ENCODE measurements around the gene PRPF40A. TPM values are rescaled to one million over a fixed set of nuclear protein-coding genes. Genes with fewer than 3 reads are reported as not detected.

Gene PRPF40A
- total and polyA plus RNA-seq, 2 donors (not counting 1 experiment from before 2014, with no cell fraction given): 91.7 to 105 TPM

- H3K79me2 ChIP-seq (ENCODE audit: control insufficient read depth, insufficient read depth, low read length): no peaks in the 10 kb centered on the region
- H4K20me1 ChIP-seq (ENCODE audit: control insufficient read depth, extremely low read depth, insufficient read depth, low read length): no peaks in the 10 kb centered on the region
- H3K9me3 ChIP-seq (ENCODE audit: control insufficient read depth, insufficient read depth, low read depth, low read length): no peaks in the 10 kb centered on the region
- peaks cover 8% of the 10 kb centered on the region for H3K4me1 ChIP-seq (ENCODE audit: control insufficient read depth, extremely low read depth, insufficient read depth, low read length)
- no peaks in the 10 kb centered on the region for H3K27me3 ChIP-seq (ENCODE audit: control insufficient read depth, insufficient read depth, low read length)
- H2AFZ ChIP-seq (ENCODE audit: low read length): no peak overlapping the region
- H3K9ac ChIP-seq (ENCODE audit: insufficient read depth, low read length): no peak overlapping the region
- H3K27ac ChIP-seq (ENCODE audit: insufficient read depth, low read length): peak overlapping the region; percentile 74
- no peaks in the 10 kb centered on the region for H3K36me3 ChIP-seq (ENCODE audit: control insufficient read depth, insufficient read depth, low read length)
- peak; percentile 95 to 97 for DNase-seq (ENCODE audit: low read depth in 2 of 2)
- H3K4me3 ChIP-seq (replicated peaks in 1 of 4; ENCODE audit: control extremely low read depth in 1 of 4, insufficient read depth in 1 of 4, low read depth in 3 of 4, low read length in 4 of 4): no peak overlapping the region
- peak overlapping the region; percentile 66 for H3K4me2 ChIP-seq (ENCODE audit: extremely low read depth, insufficient read depth, low read length)
- TF ChIP-seq EZH2 (IDR thresholded peaks at IDR 0.05; ENCODE audit: low read length, missing control alignments) (no peak), CTCF (conservative IDR thresholded peaks at IDR 0.05 in 1 of 2, IDR thresholded peaks at IDR 0.05 in 1 of 2; ENCODE audit: low read depth in 1 of 2, low read length in 2 of 2) (no peak)
Measured at GRCh38 chr2:152762202-152762601, 44.9 kb upstream of the PRPF40A start.

- no peaks in the 10 kb centered on the region for H3K27me3 ChIP-seq (ENCODE audit: control insufficient read depth, insufficient read depth, low read length)
- H3K36me3 ChIP-seq (ENCODE audit: control insufficient read depth, insufficient read depth, low read length): no peaks in the 10 kb centered on the region
- no peak overlapping the region for H3K4me2 ChIP-seq (ENCODE audit: extremely low read depth, insufficient read depth, low read length)
- H4K20me1 ChIP-seq (ENCODE audit: control insufficient read depth, extremely low read depth, insufficient read depth, low read length): no peaks in the 10 kb centered on the region
- no peak overlapping the region for H2AFZ ChIP-seq (ENCODE audit: low read length)
- peaks cover 8% of the 10 kb centered on the region for H3K4me1 ChIP-seq (ENCODE audit: control insufficient read depth, extremely low read depth, insufficient read depth, low read length)
- peak overlapping the region; percentile 36 for H3K27ac ChIP-seq (ENCODE audit: insufficient read depth, low read length)
- TF ChIP-seq EZH2 (IDR thresholded peaks at IDR 0.05; ENCODE audit: low read length, missing control alignments) (no peak), CTCF (conservative IDR thresholded peaks at IDR 0.05 in 1 of 2, IDR thresholded peaks at IDR 0.05 in 1 of 2; ENCODE audit: low read depth in 1 of 2, low read length in 2 of 2) (no peak)
- no peak overlapping the region for H3K9ac ChIP-seq (ENCODE audit: insufficient read depth, low read length)
- H3K9me3 ChIP-seq (ENCODE audit: control insufficient read depth, insufficient read depth, low read depth, low read length): no peaks in the 10 kb centered on the region
- H3K79me2 ChIP-seq (ENCODE audit: control insufficient read depth, insufficient read depth, low read length): no peaks in the 10 kb centered on the region
- DNase-seq (ENCODE audit: low read depth in 2 of 2): peak; percentile 43 to 68
- H3K4me3 ChIP-seq (replicated peaks in 1 of 4; ENCODE audit: control extremely low read depth in 1 of 4, insufficient read depth in 1 of 4, low read depth in 3 of 4, low read length in 4 of 4): no peak overlapping the region
Measured at GRCh38 chr2:152761214-152761613, 44.0 kb upstream of the PRPF40A start.

GRCh38 chr2:152759290-152760072, 42.2 kb upstream of the PRPF40A start:
- Histone ChIP-seq H2AFZ (ENCODE audit: low read length) (no peak overlapping the region), H3K4me1 (ENCODE audit: control insufficient read depth, extremely low read depth, insufficient read depth, low read length) (peaks cover 8% of the 10 kb centered on the region), H3K4me3 (replicated peaks in 1 of 4; ENCODE audit: control extremely low read depth in 1 of 4, insufficient read depth in 1 of 4, low read depth in 3 of 4, low read length in 4 of 4) (no peak overlapping the region), H3K79me2 (ENCODE audit: control insufficient read depth, insufficient read depth, low read length) (no peaks in the 10 kb centered on the region), H3K9ac (ENCODE audit: insufficient read depth, low read length) (no peak overlapping the region), H3K36me3 (ENCODE audit: control insufficient read depth, insufficient read depth, low read length) (no peaks in the 10 kb centered on the region), H3K27ac (ENCODE audit: insufficient read depth, low read length) (no peak overlapping the region), H3K27me3 (ENCODE audit: control insufficient read depth, insufficient read depth, low read length) (no peaks in the 10 kb centered on the region), H4K20me1 (ENCODE audit: control insufficient read depth, extremely low read depth, insufficient read depth, low read length) (no peaks in the 10 kb centered on the region), H3K4me2 (ENCODE audit: extremely low read depth, insufficient read depth, low read length) (no peak overlapping the region), H3K9me3 (ENCODE audit: control insufficient read depth, insufficient read depth, low read depth, low read length) (no peaks in the 10 kb centered on the region)
- no peak for TF ChIP-seq EZH2 (IDR thresholded peaks at IDR 0.05; ENCODE audit: low read length, missing control alignments)
- no peak for TF ChIP-seq CTCF (conservative IDR thresholded peaks at IDR 0.05 in 1 of 2, IDR thresholded peaks at IDR 0.05 in 1 of 2; ENCODE audit: low read depth in 1 of 2, low read length in 2 of 2)
- no peak for DNase-seq (ENCODE audit: low read depth in 2 of 2)
